IPS-15b (cell line): Measurements from ENCODE around the gene SNTA1.
A peak's percentile ranks its signal among the peaks of the same experiment; 100 is the strongest.
"Not testable (repeated sequence)": the region's sequence is repeated elsewhere in the genome, so short reads cannot be mapped to it uniquely, and the experiment has no call there.

Experiments
- H3K27me3 ChIP-seq: one replicate; pipeline ENCODE4 v1.6.1; 2013; ENCODE audit warnings: low read length; ENCODE audit not compliant: control insufficient read depth, insufficient read depth
- H3K36me3 ChIP-seq: one replicate; pipeline ENCODE4 v1.6.1; 2013; ENCODE audit warnings: low read length; ENCODE audit not compliant: control insufficient read depth, insufficient read depth
- H3K4me1 ChIP-seq: one replicate; pipeline ENCODE4 v1.6.1; 2013; ENCODE audit warnings: mild to moderate bottlenecking, low read length; ENCODE audit not compliant: control insufficient read depth, insufficient read depth
- H3K4me3 ChIP-seq: one replicate; pipeline ENCODE4 v1.5.1; 2013; ENCODE audit warnings: low read depth, low read length
- H3K9ac ChIP-seq: one replicate; pipeline ENCODE4 v1.6.1; 2013; ENCODE audit warnings: low read depth, mild to moderate bottlenecking, low read length
- H3K9me3 ChIP-seq: one replicate; pipeline ENCODE4 v1.6.1; 2013; ENCODE audit warnings: mild to moderate bottlenecking, low read length; ENCODE audit not compliant: control insufficient read depth, insufficient read depth

The SNTA1 gene

DNA sequence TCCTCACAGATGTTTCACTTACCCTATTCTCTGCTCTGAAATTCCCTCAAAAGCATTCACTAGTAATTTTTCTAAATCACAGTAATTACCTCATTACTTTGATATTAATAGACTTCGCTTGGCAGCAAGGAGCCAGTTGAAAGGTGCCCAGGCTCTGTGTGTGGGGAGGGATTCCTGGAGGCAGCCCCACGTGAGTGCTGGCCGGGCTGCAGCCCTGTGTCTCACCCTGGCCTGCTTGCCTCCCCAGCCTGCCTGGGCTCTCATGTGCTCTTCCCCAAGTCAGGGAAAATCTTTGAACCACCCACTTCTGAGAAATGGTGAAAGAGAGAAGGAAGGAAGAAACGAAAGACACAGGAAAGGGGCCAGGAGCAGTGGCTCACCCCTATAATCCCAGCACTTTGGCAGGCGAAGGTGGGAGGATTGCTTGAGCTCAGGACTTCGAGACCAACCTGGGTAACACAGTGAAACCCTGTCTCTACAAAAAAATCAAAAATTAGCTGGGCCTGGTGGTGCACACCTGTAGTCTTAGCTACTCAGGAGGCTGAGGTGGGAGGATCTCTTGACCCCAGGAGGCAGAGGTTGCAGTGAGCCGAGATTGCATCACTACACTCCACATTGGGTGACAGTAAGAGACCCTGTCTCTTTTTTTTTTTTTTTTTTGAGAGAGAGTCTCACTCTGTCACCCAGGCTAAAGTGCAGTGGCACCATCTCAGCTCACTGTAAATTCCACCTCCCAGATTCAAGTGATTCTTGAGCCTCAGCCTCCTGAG lies 20.0 kb upstream of the SNTA1 start:
- Histone ChIP-seq H3K9ac (no peak overlapping the region), H3K27me3 (no peaks in the 10 kb centered on the region), H3K4me1 (peaks cover 2% of the 10 kb centered on the region), H3K36me3 (no peaks in the 10 kb centered on the region), H3K4me3 (no peak overlapping the region), H3K9me3 (no peaks in the 10 kb centered on the region)

DNA sequence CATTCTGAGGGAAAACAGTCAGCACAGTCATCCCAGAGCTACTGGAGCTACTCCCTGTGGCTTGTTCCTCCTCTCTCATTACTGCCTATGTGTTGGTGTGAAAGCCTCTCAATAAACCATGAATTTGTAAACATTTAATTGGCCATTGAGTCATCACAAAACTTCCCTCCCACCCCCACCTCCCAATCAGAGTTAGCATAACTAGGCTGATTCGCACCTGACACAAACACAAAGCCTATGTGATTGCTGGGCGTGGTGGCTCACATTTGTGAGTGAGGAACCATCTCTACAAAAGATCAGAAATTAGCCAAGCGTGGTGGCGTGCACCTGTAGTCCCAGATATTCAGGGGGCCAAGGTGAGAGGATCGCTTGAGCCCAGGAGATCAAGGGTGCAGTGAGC lies 17.1 kb upstream of the SNTA1 start:
- Histone ChIP-seq H3K27me3 (no peaks in the 10 kb centered on the region), H3K4me3 (no peak overlapping the region), H3K36me3 (no peaks in the 10 kb centered on the region), H3K9me3 (no peaks in the 10 kb centered on the region), H3K4me1 (peaks cover 2% of the 10 kb centered on the region), H3K9ac (no peak overlapping the region)

DNA sequence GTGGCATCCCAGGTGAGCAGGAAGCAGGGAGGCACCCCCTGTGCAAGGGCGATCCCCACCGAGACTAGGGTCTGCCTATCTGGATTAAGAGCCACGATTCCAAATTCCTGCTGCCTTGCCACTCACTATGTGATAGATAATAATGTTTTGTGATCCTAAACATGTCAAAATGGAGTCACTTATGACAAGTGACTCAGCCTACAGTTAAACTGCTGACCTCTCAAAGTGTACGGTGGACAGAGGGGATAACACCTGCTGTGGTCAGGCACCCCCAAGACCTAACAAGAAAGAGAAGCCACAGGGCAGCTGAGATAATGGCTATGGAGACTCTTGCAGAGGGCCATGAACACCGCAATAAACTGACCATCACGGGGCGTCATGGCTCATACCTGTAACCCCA lies 16.0 kb upstream of the SNTA1 start:
- Histone ChIP-seq H3K9me3 (no peaks in the 10 kb centered on the region), H3K4me1 (no peaks in the 10 kb centered on the region), H3K27me3 (no peaks in the 10 kb centered on the region), H3K4me3 (no peak overlapping the region), H3K9ac (no peak overlapping the region), H3K36me3 (no peaks in the 10 kb centered on the region)

DNA sequence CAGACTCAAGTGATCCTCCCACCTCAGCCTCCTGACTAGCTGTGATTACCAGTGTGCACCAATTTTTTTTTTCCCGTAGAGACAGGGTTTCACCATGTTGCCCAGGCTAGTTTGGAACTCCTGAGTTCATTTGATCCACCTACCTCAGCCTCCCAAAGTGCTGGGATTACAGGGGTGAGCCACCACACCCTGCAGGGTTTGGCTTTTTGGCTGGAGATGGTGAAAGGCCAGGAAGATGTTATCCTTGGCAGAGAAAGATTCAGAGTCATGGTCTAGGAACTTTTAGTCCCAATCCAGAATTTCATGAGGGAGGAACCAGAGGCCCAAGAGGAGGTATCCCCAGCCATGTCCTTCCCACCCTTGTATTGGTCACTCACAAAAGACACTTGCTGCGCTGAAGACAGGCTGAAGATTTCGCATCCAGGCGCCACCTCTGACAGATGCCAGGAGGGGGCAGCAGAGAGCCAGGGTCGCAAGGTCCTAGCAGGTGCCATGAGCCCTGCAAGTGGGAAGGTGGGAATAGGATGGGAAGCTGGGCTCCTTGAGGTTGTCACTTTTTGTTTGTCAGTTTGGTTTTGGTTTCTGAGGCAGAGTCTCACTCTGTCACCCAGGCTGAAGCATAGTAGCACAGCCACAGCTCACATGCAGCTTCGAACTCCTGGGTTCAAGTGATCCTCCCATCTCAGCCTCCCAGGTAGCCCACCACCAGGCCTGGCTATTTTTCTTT lies 13.5 kb upstream of the SNTA1 start:
- H3K27me3 ChIP-seq, H3K9ac ChIP-seq, H3K4me1 ChIP-seq, H3K36me3 ChIP-seq, H3K4me3 ChIP-seq, H3K9me3 ChIP-seq: not testable (repeated sequence)

DNA sequence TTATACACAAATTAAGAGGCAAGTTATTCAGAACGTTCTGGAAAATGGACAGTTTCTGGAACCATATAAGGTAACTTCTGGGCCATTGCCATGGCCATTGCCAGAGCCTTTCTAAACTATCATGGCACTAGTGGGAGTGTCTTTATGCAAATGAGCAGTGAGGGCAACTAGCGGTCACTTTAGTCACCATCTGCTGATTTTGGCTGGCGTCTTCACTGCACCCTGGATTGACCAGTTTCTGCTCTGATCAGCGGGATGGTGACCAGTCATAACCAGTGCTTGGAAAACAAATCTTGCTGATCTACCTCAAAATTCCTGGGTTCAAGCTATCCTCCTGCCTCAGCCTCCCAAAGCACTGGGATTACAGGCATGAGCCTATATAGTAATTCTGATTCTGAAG lies 7.3 kb upstream of the SNTA1 start:
- Histone ChIP-seq H3K36me3 (no peaks in the 10 kb centered on the region), H3K4me3 (no peak overlapping the region), H3K4me1 (no peaks in the 10 kb centered on the region)

DNA sequence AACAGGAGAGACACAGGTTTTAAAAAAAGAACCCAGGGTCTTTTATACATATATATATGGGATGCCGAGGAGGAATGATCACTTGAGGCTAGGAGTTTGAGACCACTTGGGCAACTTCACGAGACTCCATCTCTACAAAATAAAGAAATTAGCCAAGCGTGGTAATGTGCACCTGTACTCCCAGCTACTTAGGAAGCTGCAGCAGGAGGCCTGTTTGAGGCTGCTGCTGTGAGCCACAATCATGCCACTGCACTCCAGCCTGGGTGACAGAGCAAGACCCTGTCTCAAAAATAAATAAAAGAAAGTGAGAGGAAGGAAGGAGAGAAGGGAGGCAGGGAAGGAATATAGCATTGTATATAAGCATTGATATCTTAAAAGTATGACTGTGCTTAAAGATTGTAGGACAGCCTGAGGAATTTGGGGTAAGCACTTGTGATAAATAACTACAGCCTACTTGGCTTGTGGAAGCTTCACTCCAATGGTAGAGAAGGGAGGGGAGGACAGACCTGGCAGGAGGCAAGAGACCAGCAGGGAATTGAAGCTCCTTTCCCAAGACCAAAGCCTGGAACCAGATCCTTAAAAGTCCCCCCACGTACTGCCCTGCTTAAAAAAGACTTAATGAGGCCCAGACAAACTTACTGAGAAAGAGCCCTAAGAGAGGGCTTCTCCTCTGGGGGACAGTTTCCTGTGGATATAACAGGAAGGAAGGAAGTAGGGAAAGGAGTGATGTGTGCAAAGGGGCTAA lies 2.5 kb upstream of the SNTA1 start:
- Histone ChIP-seq H3K9me3 (no peaks in the 10 kb centered on the region), H3K9ac (no peak overlapping the region), H3K4me3 (no peak overlapping the region), H3K4me1 (peaks cover 6% of the 10 kb centered on the region), H3K36me3 (no peaks in the 10 kb centered on the region), H3K27me3 (peaks cover 20% of the 10 kb centered on the region)

More for the DNA sequence above, 7.3 kb upstream of the SNTA1 start:
- Histone ChIP-seq H3K9me3 (no peaks in the 10 kb centered on the region), H3K9ac (no peak overlapping the region), H3K27me3 (no peaks in the 10 kb centered on the region)

DNA sequence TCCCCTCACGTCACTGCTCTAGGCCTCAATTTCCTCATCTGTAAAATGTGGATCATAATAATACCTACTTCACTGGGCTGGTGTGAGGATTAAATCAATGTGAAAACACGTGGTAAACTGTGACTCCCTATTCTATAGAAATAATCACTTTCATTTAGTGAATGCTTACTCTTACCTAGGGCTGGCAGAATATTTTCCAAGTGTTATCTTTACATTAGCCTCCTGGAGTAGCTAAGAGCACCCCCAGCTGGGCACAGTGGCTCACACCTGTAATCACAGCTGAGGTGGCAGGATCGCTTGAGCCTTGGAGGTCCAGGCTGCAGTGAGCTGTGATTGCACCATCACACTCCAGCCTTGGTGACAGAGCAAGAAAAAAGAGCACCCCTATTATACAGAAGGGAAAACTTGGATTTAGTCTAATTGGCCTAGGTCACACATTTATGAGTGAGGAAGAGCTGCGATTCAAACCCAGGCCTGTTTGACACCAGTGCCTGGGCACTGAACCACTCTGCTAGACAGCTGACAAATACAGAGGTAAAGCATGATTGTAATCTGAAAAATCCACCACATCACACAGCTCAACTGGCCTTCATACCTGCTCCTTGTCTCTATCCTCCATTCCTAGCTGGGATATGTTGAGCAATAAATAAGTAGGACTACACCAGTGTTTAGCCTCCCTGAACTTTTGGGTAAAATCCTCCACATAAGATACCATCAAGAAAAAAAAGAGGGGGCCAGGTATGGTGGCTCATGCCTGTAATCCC lies 1.4 kb upstream of the SNTA1 start:
- Histone ChIP-seq H3K36me3 (no peaks in the 10 kb centered on the region), H3K9me3 (no peaks in the 10 kb centered on the region), H3K4me1 (peaks cover 6% of the 10 kb centered on the region), H3K9ac (no peak overlapping the region), H3K4me3 (peak overlapping the region; percentile 47), H3K27me3 (peaks cover 20% of the 10 kb centered on the region)

DNA sequence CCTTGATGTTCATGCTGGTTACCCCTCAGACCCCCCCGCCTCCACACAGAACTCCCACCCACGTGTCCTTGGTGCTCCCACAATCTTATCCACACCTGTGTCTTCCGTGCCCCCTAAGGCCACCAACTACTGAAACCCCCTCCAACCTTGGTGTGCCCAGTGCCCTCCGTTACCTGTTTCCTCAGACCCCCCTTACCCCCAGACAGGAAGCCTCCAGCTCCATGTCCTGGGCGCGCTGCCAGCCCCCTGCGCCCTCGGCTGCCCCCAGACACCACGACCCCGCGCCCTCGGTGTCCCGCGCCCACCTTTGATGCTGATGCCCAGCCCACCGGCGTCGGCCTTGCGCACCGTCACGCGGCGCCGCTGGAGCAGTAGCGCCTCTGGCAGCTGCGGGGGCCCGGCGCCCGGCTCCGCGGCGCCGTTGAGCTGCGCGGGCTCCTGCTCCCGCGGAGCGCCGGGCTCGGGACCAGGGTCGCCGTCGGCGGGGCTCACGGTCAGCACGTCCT lies 504 bp downstream of the SNTA1 start:
- peaks cover 20% of the 10 kb centered on the region for H3K27me3 ChIP-seq
- no peak overlapping the region for H3K9ac ChIP-seq
- H3K4me1 ChIP-seq, result peaks cover 6% of the 10 kb centered on the region
- H3K4me3 ChIP-seq, result peak overlapping the region; percentile 60
- no peaks in the 10 kb centered on the region for H3K36me3 ChIP-seq
- no peaks in the 10 kb centered on the region for H3K9me3 ChIP-seq

DNA sequence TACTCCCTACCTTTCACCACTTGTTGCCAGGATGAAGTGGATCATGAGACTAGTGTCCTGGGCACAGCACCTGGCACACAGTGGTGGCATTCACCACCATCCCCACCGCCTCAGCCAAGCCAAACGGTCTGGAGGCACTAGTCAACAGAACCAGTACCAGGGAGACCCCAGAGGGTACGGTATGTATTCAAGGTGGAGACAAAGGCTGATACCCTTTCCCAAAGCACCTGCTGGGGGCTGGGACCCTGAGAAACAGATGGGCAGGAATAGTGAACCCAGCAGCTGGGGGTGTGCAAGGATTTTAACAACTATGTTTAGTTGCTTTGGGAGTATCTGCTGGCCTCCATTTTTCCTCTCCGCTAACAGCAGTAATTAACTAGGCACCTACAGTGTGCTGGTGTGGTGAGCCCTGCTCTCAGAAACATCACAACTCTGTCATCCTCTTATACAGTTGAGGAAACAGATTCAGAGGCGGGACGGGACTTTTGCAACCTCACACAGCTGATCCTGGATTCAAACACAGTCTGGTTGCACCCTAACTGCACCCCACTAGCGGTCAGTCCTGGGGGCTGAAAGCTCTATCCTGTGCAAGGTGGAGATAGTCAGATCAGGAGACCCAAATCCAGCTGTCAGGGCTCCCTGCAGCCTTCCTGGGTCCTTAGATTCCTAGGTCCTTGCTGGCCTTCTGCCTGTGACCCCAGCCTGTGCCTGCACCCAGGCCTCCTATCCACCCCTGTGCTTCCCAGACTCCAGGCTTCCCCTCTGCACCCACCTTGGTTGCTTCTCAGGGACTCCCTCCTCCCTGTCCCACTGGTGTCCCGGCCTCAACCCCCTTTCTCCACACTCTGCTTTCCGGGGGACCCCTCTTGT lies 1.2 kb downstream of the SNTA1 start:
- H3K4me1 ChIP-seq, result peaks cover 6% of the 10 kb centered on the region
- H3K36me3 ChIP-seq, result no peaks in the 10 kb centered on the region
- H3K9ac ChIP-seq, result no peak overlapping the region
- peaks cover 20% of the 10 kb centered on the region for H3K27me3 ChIP-seq
- H3K9me3 ChIP-seq, result no peaks in the 10 kb centered on the region
- H3K4me3 ChIP-seq, result peak overlapping the region; percentile 60

DNA sequence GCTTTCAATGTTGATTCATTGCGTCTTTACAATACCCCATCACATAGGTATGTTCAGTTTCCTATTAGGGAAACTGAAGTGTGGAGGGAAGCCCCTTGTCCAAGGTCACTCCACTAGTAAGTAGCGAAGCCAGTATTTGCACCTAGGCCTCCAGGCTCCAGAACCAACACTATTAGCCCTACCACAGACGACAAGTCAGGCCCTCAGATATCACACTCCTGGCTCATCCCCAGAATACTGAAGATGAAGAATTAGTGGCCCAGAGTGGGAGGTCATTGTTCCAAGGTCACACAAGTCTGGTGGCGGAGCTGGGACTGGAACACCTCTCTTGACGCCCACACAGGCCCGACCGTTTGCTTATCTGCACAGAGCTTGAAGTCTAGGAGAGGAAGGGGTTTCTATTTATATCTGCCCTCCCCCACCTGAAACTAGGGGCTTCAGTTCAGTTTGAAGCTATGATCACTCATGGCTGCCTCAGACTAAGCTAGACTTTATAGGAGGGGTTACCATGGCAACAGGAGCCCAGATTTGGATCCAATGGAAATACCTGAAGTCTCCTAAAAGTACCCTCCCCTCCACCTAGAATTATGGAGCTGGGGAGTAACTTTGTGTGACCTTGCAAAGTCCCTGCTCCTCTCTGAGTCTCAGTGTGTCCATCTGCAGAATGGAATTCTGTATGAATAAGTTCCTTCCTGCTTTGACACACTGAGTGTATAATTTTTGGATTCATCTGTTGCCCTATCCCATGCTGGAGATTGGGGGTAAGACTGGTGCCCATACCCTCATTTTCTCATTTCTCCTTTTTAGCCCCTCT lies 2.2 kb downstream of the SNTA1 start:
- Histone ChIP-seq H3K27me3 (peaks cover 20% of the 10 kb centered on the region), H3K4me1 (peaks cover 6% of the 10 kb centered on the region), H3K9ac (no peak overlapping the region), H3K36me3 (no peaks in the 10 kb centered on the region), H3K4me3 (no peak overlapping the region), H3K9me3 (no peaks in the 10 kb centered on the region)
